Activated CD4-positive, CD25-positive, alpha-beta regulatory T cell (primary cell): ENCODE results near the gene PANX1.
A peak's percentile ranks its signal among the peaks of the same experiment; 100 is the strongest.
"Not testable (repeated sequence)": the region's sequence is repeated elsewhere in the genome, so short reads cannot be mapped to it uniquely, and the experiment has no call there.

Experiments
- DNase-seq, 4 experiments: peaks; one replicate each; lab custom pipeline; 2025; lab: John Stamatoyannopoulos, UW

The PANX1 gene

GRCh38 chr11:94128746-94129511 is at the start of gene PANX1:
PANX1 (plus strand) TSS chr11:94128841; CDS start chr11:94129313, 472 bp downstream.
- DNase-seq, result peak; percentile 43 to 55 (median 44)

GRCh38 chr11:94084164-94084563 is 44.5 kb upstream of the PANX1 start:
- no peak for DNase-seq

GRCh38 chr11:94088906-94089305 is 39.7 kb upstream of the PANX1 start:
- DNase-seq, result no peak

DNA sequence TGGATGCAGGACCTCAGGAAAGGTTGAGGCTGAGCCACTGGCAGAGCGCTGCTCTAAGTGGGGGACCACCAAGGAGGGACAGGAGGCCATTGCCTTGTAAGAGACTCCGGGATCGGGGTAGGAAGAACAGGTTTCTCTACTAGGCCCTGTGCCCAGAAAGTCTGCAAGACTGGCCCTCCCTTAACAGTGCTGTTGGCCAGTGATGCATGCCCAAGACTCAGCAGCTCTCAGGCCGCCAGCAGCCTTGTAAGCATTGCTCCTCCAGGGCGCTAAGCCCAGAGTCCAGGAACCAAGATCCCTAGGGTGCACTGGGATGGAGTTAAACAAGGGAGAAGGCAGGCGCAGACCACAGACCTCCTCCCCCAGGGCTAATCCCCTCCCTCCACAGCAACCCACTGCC is 39.3 kb upstream of the PANX1 start:
- no peak for DNase-seq

GRCh38 chr11:94090401-94090800 is 38.2 kb upstream of the PANX1 start:
- DNase-seq, result no peak

GRCh38 chr11:94091091-94091490 is 37.5 kb upstream of the PANX1 start:
- DNase-seq, result no peak

DNA sequence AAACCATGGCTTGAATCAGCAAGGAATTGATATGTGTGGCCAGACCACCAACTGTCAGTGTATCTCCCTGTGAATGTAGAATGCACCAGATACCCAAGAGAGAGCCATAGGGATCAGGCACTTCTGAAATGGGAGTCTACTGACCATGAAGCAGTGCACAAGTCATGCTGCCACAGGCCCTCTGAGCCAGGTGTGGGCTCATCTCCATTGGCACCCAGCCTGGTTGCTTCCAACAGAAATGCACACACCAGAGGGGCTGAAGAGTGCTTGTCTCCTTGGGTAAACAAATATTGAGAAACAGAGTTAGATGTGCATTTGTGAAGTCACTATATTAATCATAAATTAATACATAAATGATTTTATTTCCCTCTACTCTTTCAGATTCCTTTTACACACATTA is 28.4 kb upstream of the PANX1 start:
- no peak for DNase-seq

DNA sequence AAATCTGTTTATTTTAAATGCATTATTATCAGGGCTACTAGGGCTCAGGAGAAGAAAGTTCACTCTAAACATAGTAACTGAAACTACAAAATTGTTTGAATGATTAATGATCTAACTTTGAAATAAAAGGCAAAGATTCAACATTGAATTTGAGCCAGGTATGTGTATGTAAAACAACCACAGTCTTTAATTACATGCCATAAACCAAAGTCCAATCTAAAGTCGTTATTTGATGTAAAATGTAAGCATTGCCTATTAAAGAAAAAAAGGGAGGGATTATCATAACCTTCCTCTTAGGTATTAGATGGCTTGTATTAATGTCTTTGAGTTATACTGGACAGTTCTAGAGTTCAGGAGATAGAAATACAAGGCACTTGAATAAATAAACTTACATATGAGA is 25.2 kb upstream of the PANX1 start:
- no peak for DNase-seq

DNA sequence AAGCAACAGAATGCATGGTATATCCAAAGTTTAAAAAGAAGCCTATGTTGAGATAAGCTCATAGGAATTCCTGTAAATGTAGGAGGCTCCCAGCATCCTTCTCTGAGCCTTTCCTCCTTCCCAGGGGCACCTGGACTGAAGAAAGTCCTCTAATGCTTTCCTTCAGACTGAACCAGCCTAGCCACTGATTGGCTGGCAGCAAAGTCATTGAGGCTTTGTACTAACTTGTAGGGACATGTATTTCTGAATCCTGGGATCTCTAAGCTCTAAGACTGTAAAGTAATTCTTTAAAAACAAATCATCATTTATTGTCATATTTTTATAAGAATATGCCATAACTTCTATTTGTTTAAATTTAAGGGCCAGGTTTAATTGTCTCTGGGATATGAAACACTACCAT is 23.9 kb upstream of the PANX1 start:
- no peak for DNase-seq

DNA sequence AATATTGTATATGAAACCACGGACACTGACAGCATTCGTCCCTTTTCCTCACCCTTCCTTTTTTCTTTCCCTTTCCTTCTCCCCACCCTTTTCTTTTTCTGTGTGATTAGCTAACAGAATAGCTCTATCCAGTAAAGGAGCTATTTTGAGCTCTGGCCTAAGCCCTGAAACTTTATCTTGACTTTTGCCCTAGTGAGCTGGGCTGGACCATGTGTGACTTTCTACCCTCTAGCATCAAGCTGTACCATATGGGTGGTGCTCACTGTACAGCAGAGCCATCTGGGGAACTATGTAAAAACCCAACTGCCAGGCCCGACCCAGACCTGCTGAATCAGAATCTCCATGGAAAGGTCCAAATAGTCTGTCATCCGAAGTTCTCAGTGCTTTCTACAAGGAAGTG is 21.9 kb upstream of the PANX1 start:
- DNase-seq, result no peak

DNA sequence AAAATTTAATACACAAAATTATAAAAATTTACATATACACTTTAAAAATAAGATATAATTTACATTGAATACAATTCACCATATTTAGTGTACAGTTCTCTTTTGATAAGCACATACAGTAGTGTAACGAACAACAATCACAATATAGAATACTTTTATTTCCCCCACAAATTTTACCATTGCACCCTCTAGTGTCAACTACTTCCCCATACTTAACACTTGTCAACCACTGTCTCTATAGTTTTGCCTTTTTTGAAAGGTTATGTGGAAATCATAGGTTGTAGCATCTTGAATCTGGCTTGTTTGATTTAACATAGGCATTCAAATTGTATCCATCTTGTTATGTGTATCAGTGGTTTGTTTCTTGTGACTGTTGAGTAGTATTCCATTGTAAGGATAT is 21.3 kb upstream of the PANX1 start:
- DNase-seq, result no peak

- DNase-seq, result no peak
Measured at GRCh38 chr11:94111241-94111640, 17.4 kb upstream of the PANX1 start.

DNA sequence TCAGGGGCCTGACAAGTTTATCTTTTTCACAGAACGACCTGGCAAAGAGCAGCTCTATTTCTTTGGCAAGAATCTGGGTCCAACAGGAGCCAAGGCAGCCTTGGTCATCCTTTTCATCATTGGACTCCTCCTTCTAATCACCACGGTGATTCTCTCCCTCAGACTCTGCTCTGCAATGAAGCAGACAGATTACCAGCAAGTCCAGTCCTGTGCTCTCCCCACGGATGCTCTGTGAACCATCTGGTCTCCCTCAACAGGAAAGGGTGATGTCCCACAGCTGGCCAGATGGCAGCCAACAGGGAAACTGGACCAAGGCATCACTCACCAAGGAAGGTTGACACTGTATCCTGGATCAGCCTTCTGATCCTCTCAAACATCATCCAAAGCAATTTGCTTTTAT is 17.0 kb upstream of the PANX1 start:
- no peak for DNase-seq

- DNase-seq, result no peak
Measured at GRCh38 chr11:94112206-94112953, 16.3 kb upstream of the PANX1 start.

- no peak for DNase-seq
Measured at GRCh38 chr11:94117197-94117574, 11.5 kb upstream of the PANX1 start.

- no peak for DNase-seq
Measured at GRCh38 chr11:94117871-94118270, 10.8 kb upstream of the PANX1 start.

DNA sequence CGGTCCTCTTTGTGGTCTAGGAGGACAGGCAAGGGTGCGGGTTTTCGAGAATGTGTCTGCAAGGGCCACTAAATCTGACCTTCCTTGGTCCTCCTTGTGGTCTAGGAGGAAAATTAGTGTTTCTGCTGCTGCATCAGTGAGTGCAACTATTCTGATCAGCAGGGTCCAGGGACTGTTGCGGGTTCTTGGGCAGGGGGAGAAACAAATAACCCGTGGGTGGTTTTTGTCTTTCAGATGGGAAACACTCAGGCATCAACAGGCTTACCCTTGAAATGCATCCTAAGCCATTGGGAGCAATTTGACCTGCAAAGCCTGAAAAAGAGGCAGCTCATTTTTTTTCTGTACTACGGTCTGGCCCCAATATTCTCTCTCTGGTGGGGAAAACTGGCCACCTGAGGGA is 9.0 kb upstream of the PANX1 start:
- not testable (repeated sequence) for DNase-seq

DNA sequence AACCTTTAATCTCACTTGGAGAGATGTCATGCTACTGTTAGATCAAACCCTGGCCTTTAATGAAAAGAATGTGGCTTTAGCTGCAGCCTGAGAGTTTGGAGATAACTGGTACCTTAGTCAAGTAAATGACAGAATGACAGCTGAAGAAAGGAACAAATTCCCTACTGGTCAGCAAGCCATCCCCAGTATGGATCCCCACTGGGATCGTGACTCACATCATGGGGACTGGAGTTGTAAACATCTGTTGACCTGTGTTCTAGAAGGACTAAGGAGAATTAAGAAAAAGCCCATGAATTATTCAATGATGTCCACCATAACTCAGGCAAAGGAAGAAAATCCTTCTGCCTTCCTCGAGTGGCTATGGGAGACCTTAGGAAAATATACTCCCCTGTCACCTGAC is 8.1 kb upstream of the PANX1 start:
- not testable (repeated sequence) for DNase-seq

DNA sequence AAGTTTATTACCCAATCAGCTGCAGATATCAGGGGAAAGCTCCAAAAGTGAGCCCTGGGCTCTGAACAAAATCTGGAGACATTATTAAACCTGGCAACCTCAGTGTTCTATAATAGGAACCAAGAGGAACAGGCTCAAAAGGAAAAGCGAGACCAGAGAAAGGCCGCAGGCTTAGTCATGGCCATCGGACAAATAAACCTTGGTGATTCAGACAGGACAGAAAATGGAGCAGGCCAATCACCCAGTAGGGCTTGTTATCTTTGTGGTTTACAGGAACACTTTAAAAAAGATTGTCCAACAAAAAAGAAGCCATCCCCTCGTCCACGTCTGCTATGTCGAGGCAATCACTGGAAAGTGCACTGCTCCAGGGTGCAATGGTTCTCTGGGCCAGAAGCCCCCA is 7.7 kb upstream of the PANX1 start:
- DNase-seq, result no peak

DNA sequence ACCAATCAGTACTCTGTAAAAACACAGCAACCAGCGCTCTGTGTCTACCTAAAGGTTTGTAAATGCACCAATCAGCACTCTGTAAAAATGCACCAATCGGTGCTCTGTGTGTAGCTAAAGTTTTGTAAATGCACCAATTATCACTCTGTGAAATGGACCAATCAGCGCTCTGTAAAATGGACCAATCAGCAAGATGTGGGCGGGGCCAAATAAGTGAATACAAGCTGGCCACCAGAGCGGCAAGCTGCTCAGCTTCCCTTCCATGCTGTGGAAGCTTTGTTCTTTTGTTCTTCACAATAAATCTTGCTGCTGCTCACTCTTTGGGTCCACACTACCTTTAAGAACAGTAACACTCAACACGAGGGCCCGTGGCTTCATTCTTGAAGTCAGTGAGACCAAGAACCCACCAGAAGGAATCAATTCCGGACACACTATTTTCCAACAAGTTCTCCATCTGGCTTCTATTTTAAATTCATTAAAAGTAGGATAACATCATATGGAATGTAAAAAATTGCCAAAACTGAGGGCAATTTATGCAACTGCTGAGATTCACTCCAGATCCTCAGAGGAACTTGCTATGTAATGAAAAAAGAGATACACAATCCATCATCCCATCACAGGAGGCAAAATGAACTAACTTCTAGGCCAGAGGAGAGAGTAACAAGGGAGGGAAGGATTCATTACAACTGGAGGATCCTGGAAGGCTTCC is 3.1 kb upstream of the PANX1 start:
- no peak for DNase-seq

DNA sequence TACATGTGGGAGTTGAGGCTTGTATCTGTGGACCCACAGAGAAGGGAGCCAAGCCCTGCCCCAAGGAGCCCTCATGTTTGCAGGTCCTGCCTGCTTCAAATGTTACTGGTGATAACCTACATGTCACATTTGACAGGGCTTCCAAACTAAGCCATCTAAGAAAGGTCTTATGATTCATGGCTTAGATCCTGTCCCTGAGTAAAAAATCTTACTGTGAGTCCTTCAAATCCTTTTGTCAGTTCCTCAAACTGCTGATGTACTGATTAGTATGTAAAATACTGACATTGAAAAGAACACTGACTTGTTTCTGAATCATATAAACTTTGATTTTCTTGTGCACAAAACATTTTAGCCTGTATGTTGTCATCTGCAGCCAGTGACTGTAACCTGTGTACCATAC is 1.0 kb upstream of the PANX1 start:
- DNase-seq, result no peak

DNA sequence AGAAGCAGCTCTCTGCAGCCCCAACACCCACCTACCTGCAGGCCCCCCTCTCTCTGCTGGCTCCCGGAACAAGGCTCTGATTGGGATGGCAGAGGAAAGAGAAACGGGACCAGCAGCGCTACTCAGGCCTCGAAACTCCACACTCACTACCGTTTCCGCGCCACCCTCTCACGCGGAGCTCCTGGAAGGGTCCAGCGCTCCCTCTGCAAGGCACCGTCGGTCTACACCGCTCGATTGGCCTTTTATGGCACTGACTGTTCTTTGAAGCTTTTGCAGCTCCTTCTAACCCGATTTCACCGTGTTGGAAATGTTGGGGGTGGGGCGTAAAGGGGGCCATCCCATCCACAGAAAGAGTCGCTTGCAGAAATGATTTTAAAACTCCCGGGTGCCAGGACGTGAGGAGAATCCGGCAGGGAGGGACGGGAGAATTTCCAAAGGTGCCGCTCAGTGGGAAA is 323 bp upstream of the PANX1 start:
- no peak for DNase-seq
